NCI-H2196 treated with DMSO at 0.1 percent for 48 hours (cell line): ENCODE measurements around the gene BRAF.
"Not testable (repeated sequence)": the region's sequence is repeated elsewhere in the genome, so short reads cannot be mapped to it uniquely, and the experiment has no call there.

ENCODE experiments used
- DNase-seq: peaks from one replicate; lab custom pipeline; 2025; ENCODE audit not compliant: unreplicated experiment; lab: John Stamatoyannopoulos, UW

The BRAF gene

DNA sequence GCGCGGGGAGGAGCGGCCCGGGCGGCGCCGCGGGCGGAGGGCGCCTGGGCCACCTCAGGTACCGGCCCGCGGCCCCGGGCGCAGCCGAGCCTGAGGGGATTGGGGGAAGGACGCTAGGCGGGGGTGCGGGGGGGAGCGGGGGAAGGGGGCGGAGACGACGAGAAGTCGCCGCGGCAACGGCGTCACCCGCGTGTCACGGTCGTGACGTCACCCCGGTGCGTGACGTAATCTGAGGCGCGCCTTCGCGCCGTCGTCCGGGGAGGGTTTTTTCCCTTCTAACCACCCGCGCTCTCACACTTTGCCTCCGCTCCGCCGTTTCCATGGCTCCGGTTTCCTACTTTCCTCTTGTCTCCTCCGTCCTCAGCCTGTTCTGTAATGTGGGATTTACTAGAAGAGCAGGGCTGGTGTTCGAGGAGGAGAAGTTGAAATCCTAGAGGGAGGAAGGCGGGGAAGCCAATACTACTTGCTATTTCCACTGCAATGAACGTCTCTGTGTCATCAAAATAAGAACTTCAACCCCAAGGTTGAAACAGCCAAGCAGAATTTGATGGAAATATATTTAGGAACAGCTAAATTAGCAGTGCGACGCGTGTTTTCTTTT lies at the start of gene BRAF:
TSS of gene BRAF (minus strand) at position 109 of the 601 bp plus-strand sequence. CDS start 226 bp downstream, outside the sequence.
- DNase-seq = peak; percentile 62

DNA sequence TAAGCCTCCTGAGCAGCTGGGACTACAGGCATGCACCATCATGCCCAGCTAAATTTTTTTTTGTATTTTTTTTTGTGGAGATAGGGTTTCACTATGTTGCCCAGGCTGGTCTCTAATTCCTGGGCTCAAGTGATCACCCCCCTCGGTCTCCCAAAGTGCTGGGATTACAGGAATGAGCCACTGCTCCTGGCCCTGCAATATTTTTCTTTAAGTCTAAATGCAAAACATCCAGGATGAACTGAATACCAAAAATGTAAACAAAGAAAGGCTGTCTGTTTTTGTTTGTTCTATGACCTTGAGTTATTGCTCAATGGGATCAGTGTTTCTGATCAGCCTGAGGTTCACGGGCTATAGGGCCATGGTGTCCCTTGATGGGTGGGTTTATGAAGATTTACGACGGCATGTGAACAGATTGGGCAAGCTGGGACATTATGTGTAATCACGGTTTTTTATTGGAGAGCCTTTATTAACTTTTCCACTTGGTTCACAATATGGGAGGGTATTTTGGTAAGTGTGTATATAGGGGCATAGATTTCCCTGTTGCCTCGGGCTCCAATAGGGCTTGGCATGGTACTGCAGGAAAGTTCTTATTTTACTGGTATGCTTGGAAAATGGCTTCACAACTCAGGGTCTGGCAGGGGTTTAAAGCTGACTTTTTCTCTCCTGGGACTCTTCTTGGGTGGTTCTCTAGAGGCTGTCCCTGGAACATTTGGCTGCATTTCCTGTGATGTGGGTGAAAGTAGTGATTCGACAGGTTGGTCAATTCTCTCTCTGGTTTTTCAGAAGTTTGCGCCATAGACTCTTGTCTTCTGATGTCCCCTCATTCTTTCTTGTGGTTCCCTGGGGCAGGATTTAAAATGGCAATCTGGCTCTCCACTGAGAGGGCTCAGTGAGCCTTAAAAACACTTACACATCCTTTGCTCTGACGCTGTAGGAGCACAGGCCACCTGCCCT lies 48.4 kb upstream of the BRAF start:
- no peak for DNase-seq

- no peak for DNase-seq
Observed at GRCh38 chr7:140972344-140972743, 47.6 kb upstream of the BRAF start.

GRCh38 chr7:140967438-140967837 lies 42.7 kb upstream of the BRAF start:
- DNase-seq = no peak

GRCh38 chr7:140966561-140967233 lies 42.0 kb upstream of the BRAF start:
- no peak for DNase-seq

DNA sequence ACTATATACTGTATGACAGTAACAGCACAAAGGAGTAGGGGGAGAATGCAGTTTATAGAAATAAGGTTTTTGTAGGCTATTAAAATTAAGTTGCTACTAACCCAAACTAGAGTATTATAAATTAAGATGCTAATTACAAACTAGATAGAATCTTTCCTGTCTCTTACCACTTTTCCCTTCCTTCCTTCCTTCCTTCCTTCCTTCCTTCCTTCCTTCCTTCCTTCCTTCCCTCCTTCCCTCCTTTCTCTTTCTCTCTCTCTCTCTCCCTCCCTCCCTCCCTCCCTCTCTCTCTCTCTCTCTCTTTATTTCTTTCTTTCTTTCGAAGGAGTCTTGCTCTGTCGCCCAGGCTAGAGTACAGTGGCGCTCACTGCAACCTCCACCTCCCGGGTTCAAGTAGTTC lies 36.4 kb upstream of the BRAF start:
- no peak for DNase-seq

- DNase-seq = not testable (repeated sequence)
Observed at GRCh38 chr7:140956997-140957396, 32.3 kb upstream of the BRAF start.

DNA sequence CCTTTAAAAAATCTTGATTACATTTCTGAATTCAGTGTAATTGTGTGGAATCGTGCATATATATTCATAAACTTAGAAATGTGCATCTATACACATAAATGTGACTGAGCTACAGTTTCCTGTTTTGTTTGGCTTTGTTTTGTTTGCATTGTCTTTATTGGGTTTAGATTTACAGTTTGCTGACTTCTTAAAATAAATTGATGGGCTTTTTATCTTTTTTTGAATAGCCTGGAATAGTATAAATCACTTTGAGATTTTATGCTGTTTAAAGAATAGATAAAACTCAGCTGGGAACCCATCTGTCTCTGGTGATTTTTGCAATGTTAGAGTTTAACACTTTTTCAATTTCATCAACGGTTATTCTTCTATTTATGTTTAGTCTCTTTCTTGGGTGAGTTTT lies 21.2 kb upstream of the BRAF start:
- DNase-seq = no peak

- DNase-seq = not testable (repeated sequence)
Observed at GRCh38 chr7:140942242-140942641, 17.5 kb upstream of the BRAF start.

DNA sequence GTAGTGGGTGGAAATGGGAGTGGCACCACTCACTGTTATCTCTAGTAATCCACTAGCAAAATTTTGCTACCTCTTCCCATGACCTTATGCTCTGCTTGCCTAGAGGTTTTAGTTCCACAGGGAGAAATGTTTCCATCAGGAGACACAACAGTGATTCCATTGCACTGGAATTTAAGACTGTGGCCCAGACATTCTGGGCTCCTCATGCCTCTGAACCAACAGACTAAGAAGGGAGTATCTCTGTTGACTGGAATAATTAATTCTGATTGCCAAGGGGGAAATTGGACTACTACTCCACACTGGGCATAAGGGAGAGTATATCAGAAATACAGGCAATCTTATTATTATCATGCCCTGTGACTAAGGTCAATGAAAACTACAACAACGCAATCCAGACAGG lies 16.2 kb upstream of the BRAF start:
- no peak for DNase-seq

- no peak for DNase-seq
Observed at GRCh38 chr7:140937702-140938264, 13.1 kb upstream of the BRAF start.

DNA sequence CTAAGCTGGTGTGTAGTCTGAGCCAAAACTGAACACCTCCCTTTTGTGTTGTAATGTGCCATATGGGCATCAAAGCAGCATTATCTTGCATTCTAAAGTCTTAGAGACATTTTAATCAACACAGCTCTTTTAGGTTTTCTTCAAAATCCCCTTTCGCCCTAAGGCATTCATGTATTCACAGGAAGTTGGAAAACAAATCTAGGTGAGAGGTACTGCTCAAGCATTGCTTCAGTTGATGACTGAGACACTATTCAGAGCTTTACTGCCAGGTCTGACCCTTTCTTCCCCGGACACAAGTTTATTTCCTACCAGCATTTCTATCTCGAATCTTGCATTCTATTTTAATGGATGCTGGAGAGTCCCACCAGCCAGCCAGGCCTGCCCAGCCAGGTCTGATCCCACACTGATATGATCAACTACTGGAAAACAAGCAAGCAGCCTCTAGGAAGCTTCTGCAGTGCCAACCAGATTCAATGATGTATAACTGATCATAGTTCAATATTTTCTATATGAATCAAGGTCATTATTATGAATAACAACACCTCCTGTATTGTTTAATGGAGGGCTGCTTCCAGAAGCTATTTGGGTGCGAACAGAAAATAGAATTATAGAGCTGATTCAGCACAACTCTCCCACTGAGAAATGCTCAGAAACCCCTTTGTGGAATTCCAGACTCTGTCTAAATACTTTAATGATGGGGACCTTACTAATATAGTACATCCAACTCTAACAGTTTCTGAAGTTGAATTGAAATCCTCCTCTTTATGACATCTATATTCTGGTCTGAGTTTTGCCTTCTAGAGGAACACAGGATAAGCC lies 4.0 kb upstream of the BRAF start:
- no peak for DNase-seq

GRCh38 chr7:140927945-140928344 lies 3.2 kb upstream of the BRAF start:
- not testable (repeated sequence) for DNase-seq

- no peak for DNase-seq
Observed at GRCh38 chr7:140927351-140927750, 2.6 kb upstream of the BRAF start.

- no peak for DNase-seq
Observed at GRCh38 chr7:140926021-140926817, 1.5 kb upstream of the BRAF start.

DNA sequence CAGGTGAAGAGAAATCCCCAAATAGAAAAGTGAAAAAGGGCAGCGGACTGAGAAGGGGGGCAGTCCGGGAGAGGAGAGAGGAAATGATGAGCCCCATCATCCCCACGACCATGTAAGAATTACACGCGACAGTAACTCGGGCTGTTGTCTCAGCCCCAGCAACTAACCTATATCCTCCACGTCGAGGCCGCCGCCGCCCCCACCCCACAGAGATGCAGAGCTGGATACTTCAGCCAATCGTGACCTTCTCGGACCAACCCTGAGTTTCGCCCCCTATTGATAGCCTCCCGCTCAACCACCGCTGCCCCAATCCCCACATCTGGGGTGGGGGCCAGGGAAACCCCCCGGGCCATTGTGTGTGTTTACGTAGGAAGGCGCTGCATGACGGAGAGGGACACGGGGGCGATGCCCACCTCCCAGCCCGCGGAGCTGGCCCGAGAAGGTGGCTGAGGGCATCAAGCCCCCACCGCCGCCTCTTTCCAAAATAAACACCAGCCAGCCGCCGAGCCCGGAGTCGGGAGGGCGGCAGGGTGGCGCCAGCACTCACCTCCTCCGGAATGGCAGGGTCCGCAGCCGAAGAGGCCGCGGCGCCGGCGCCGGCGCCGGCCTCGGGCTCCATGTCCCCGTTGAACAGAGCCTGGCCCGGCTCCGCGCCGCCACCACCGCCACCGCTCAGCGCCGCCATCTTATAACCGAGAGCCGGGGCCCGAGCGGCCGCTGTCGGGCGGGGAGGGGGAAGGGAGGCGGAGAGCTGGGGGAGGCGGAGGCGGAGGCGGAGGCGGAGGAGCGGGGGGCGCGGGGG lies 509 bp downstream of the BRAF start:
- DNase-seq = peak; percentile 62

- DNase-seq = no peak
Observed at GRCh38 chr7:140923358-140924006, 1.2 kb downstream of the BRAF start.

GRCh38 chr7:140922741-140923345 lies 1.9 kb downstream of the BRAF start:
- DNase-seq = no peak
